NB4 (cell line): ENCODE data around the gene ABCB9.
A peak's percentile ranks its signal among the peaks of the same experiment; 100 is the strongest.

Experiments used
- CTCF ChIP-seq: IDR thresholded peaks from one replicate; pipeline ENCODE4 v1.5.1; 2012; ENCODE audit warnings: low read depth, low read length
- MAX ChIP-seq: IDR thresholded peaks from 2 replicates; pipeline ENCODE4 v1.6.1; 2011; ENCODE audit warnings: low read depth, low read length
- POLR2A ChIP-seq: IDR thresholded peaks from 2 replicates; pipeline ENCODE4 v1.6.1; 2011; ENCODE audit warnings: mild to moderate bottlenecking; ENCODE audit not compliant: insufficient read length; ENCODE audit errors: extremely low read depth

GRCh38 chr12:122974274-122974891 is 8.1 kb upstream of the ABCB9 start:
- TF ChIP-seq CTCF (no peak), POLR2A (peak; percentile 84), MAX (peak; percentile 76)
